ENCODE data around the gene P2RY11.
A peak's percentile ranks its signal among the peaks of the same experiment; 100 is the strongest.

GRCh38 chr19:10112895-10113591, 1.6 kb downstream of the P2RY11 start:
- TF ChIP-seq CTCF (IDR thresholded peaks at IDR 0.05) (peak in 3 of 4 experiments; percentile 23 to 51 (median 34)), POLR2A (IDR thresholded peaks at IDR 0.05) (no peak)
